GM12874 (cell line): ENCODE data around the gene BCL2L14.
A peak's percentile ranks its signal among the peaks of the same experiment; 100 is the strongest.

Experiments used
- CTCF ChIP-seq: IDR thresholded peaks from 2 replicates; pipeline ENCODE4 v1.5.1; 2011; ENCODE audit warnings: low read depth, mild to moderate bottlenecking, control low read depth, low read length, moderate library complexity; ENCODE audit not compliant: insufficient read depth

The BCL2L14 gene

GRCh38 chr12:12064596-12064995 lies 6.1 kb upstream of the BCL2L14 start:
- no peak for TF ChIP-seq CTCF

DNA sequence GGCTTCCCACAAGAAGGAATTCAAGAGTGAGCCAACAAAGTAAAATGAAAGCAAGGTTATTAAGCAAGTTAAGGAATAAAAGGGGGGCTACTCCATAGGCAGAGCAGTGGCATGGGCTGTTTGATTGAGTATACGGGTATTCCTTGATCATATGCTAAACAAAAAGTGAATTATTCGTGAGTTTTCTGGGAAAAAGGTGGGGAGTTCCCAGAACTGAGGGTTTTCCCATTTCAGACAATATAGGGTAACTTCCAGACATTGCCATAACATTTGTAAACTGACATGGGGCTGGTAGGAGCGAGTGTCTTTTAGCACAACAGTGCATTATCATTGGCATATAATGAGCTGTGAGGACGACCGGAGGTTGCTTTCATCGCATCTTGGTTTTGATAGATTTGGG lies 2.0 kb upstream of the BCL2L14 start:
- no peak for TF ChIP-seq CTCF

GRCh38 chr12:12069821-12070548 lies 754 bp upstream of the BCL2L14 start:
- TF ChIP-seq CTCF: no peak

GRCh38 chr12:12072064-12072760 lies 1.5 kb downstream of the BCL2L14 start:
- 0 out of 2 replicates have a peak, but pooled peaks have one; percentile 2 for TF ChIP-seq CTCF

GRCh38 chr12:12079291-12079690 lies 8.6 kb downstream of the BCL2L14 start:
- no peak for TF ChIP-seq CTCF

DNA sequence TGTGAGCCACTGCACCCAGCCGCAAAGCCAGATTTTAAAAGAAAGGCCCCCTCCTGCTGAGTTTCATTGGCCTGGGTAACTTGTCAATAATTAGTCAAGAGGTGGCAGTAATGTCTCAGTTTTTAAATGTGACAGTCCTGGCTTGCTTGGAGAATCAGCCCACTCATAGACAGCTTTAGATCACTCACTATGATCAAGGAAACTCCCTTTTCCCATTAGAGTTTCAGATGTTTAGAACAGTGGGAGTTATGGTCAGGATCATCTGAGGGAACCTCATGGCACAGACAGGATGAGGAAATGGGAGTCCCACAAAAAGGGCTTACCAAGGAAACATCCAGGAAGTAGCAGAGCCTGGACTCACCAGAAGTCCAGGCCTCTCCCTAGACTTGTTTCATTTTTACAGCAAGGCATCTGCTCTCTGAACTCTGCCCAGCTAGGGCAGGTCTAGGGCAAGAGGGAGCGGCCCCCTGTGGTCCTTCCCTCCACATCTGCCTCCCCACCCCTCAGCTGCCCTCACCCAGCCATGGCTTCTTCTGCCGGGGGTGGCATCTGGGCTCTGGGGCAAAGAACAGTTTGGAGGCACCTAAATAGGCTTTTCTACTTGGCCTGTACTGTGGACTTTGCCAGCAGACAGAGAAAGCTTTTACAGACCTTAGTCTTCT lies 11.2 kb downstream of the BCL2L14 start:
- TF ChIP-seq CTCF: 0 out of 2 replicates have a peak, but pooled peaks have one; percentile 22

- no peak for TF ChIP-seq CTCF
These were observed 12.9 kb downstream of the BCL2L14 start for GRCh38 chr12:12083688-12084087.
